HepG2 (cell line): Measurements from ENCODE around the gene SF3B2. TPM values are rescaled to one million over a fixed set of nuclear protein-coding genes. Genes with fewer than 3 reads are reported as not detected.
A peak's percentile ranks its signal among the peaks of the same experiment; 100 is the strongest.

ENCODE experiments used
- DRAP1 ChIP-seq: IDR thresholded peaks from 2 replicates; pipeline ENCODE4 v1.6.1; 2016; ENCODE audit warnings: missing genetic modification reagents, missing compliant biosample characterization
- NR1H2 ChIP-seq: sonication (generic); formaldehyde crosslinking; IDR thresholded peaks from 2 replicates; pipeline ENCODE4 v1.8.1; 2022; ENCODE audit warnings: low read depth, missing genetic modification reagents, borderline replicate concordance
- PCBP1 ChIP-seq: fragments of 200-400 bp; formaldehyde crosslinking; IDR thresholded peaks from 2 replicates; pipeline ENCODE4 v1.6.1; 2017; ENCODE audit warnings: mild to moderate bottlenecking, low read depth, low read length, borderline replicate concordance
- PLSCR1 ChIP-seq: sonication (generic); formaldehyde crosslinking; IDR thresholded peaks from 2 replicates; pipeline ENCODE4 v1.5.0; 2020; ENCODE audit warnings: missing genetic modification reagents, mild to moderate bottlenecking, borderline replicate concordance
- SAFB2 ChIP-seq: sonication (generic); formaldehyde crosslinking; IDR thresholded peaks from 2 replicates; pipeline ENCODE4 v1.5.1; 2020; ENCODE audit warnings: missing genetic modification reagents, low read depth, mild to moderate bottlenecking, borderline replicate concordance
- SETDB1 ChIP-seq: sonication (generic); formaldehyde crosslinking; IDR thresholded peaks from 2 replicates; pipeline ENCODE4 v1.5.1; 2020; ENCODE audit warnings: missing genetic modification reagents, mild to moderate bottlenecking, borderline replicate concordance
- TEAD2 ChIP-seq: sonication (generic); formaldehyde crosslinking; IDR thresholded peaks from 2 replicates; pipeline ENCODE4 v1.9.0; 2021; ENCODE audit warnings: missing genetic modification reagents
- TERF1 ChIP-seq: sonication (generic); formaldehyde crosslinking; IDR thresholded peaks from 2 replicates; pipeline ENCODE4 v1.8.0; 2022; ENCODE audit warnings: mild to moderate bottlenecking, missing genetic modification reagents, moderate library complexity
- TMF1 ChIP-seq: sonication (generic); formaldehyde crosslinking; IDR thresholded peaks from 2 replicates; pipeline ENCODE4 v1.8.1; 2022; ENCODE audit warnings: low read depth, missing genetic modification reagents
- ZNF260 ChIP-seq: sonication (generic); formaldehyde crosslinking; IDR thresholded peaks from 2 replicates; pipeline ENCODE4 v1.4.0; 2020; ENCODE audit warnings: missing genetic modification reagents, low read depth, mild to moderate bottlenecking, borderline replicate concordance
- ZNF3 ChIP-seq: IDR thresholded peaks from 2 replicates; pipeline ENCODE4 v1.7.0; 2017; ENCODE audit warnings: inconsistent platforms
- ZNF407 ChIP-seq: sonication (generic); formaldehyde crosslinking; IDR thresholded peaks from one replicate; pipeline ENCODE4 v1.5.1; 2020; ENCODE audit warnings: mild to moderate bottlenecking, missing genetic modification reagents; ENCODE audit errors: not compliant biosample characterization
- ZNF512 ChIP-seq: sonication (generic); formaldehyde crosslinking; IDR thresholded peaks from 2 replicates; pipeline ENCODE4 v1.4.0; 2020; ENCODE audit warnings: mild to moderate bottlenecking, missing genetic modification reagents
- ZNF691 ChIP-seq: sonication (generic); formaldehyde crosslinking; IDR thresholded peaks from 2 replicates; pipeline ENCODE4 v1.4.0; 2020; ENCODE audit warnings: missing genetic modification reagents, low read depth, mild to moderate bottlenecking, borderline replicate concordance
- polyA plus RNA-seq, 8 experiments: library from polyadenylated mRNA; depleted of rRNA in 3 of 8; stranded (reverse) in 7 of 8; unstranded in 1 of 8; fragments of >200 nt; fragmentation: Illumina TruSeq in 4 of 8; extraction: Trizol in 4 of 8; gene quantifications; 2 replicates each; pipeline versions ENCODE4 v1.2.1 to v1.2.3, GENCODE V29; 2011 to 2016; ENCODE audit warnings: low read depth in 4 of 8, missing spikeins in 1 of 8, mixed read lengths in 1 of 8; ENCODE audit not compliant: insufficient read depth in 1 of 8
- total RNA-seq, 5 experiments: library from RNA; depleted of rRNA; stranded (reverse); fragments of >200 nt; fragmentation: Illumina TruSeq; extraction: Trizol; gene quantifications; 2 replicates each; pipeline ENCODE4 v1.2.3, GENCODE V29; 2016; ENCODE audit warnings: low read depth in 1 of 5

The SF3B2 gene
- total and polyA plus RNA-seq, 2 of the 13 experiments (the other 11 are each of a cell fraction or from before 2014, with no cell fraction given), result 70.4 to 153 TPM

- no peak for TF ChIP-seq TERF1 (CRISPR knock-in tag)
- no peak for TF ChIP-seq SETDB1
- TF ChIP-seq ZNF407 (CRISPR knock-in tag), result peak; percentile 40
- TF ChIP-seq ZNF512, result no peak
- TF ChIP-seq PLSCR1 (CRISPR knock-in tag), result no peak
- no peak for TF ChIP-seq ZNF260 (CRISPR knock-in tag)
- TF ChIP-seq ZNF691 (CRISPR knock-in tag), result peak; percentile 61; the same call in 1 of the 2 replicates
- no peak for TF ChIP-seq TEAD2 (CRISPR knock-in tag)
- no peak for TF ChIP-seq PCBP1
- TF ChIP-seq ZNF3, result no peak
- no peak for TF ChIP-seq NR1H2 (CRISPR knock-in tag)
- TF ChIP-seq DRAP1, result no peak
- TF ChIP-seq SAFB2 (CRISPR knock-in tag), result no peak; the same call in 1 of the 2 replicates
- TF ChIP-seq TMF1 (CRISPR knock-in tag), result no peak; the same call in 1 of the 2 replicates
These were observed 17.8 kb downstream of the SF3B2 start, which contains the start of gene PACS1 (continued) for GRCh38 chr11:66069715-66070603.
